HG03439 (cell line): ENCODE results near the gene WWOX.

ENCODE experiments used
- ATAC-seq: cut with Tn5 transposase; IDR thresholded peaks from one replicate; pipeline ENCODE4 v1.9.1; 2021; ENCODE audit warnings: mild to moderate bottlenecking, moderate library complexity; ENCODE audit not compliant: unreplicated experiment

Gene WWOX

GRCh38 chr16:78635807-78636206 lies 536.4 kb downstream of the WWOX start:
- ATAC-seq = no peak

GRCh38 chr16:78638371-78638770 lies 538.9 kb downstream of the WWOX start:
- no peak for ATAC-seq

- ATAC-seq = no peak
These were observed 540.3 kb downstream of the WWOX start for GRCh38 chr16:78639775-78640174.

GRCh38 chr16:78640886-78641285 lies 541.4 kb downstream of the WWOX start:
- no peak for ATAC-seq

- no peak for ATAC-seq
These were observed 542.0 kb downstream of the WWOX start for GRCh38 chr16:78641433-78641832.

GRCh38 chr16:78642621-78643285 lies 543.3 kb downstream of the WWOX start:
- ATAC-seq = no peak

- no peak for ATAC-seq
These were observed 546.2 kb downstream of the WWOX start for GRCh38 chr16:78645657-78646056.

- no peak for ATAC-seq
These were observed 547.6 kb downstream of the WWOX start for GRCh38 chr16:78647019-78647418.

- ATAC-seq = no peak
These were observed 548.0 kb downstream of the WWOX start for GRCh38 chr16:78647491-78647890.

GRCh38 chr16:78648517-78648916 lies 549.1 kb downstream of the WWOX start:
- no peak for ATAC-seq

- ATAC-seq = no peak
These were observed 551.1 kb downstream of the WWOX start for GRCh38 chr16:78650339-78651074.

- ATAC-seq = no peak
These were observed 555.5 kb downstream of the WWOX start for GRCh38 chr16:78654929-78655328.

GRCh38 chr16:78655331-78656113 lies 556.1 kb downstream of the WWOX start:
- ATAC-seq = no peak

- no peak for ATAC-seq
These were observed 557.4 kb downstream of the WWOX start for GRCh38 chr16:78656887-78657286.

GRCh38 chr16:78659216-78659615 lies 559.8 kb downstream of the WWOX start:
- no peak for ATAC-seq

GRCh38 chr16:78659668-78660217 lies 560.3 kb downstream of the WWOX start:
- ATAC-seq = no peak

GRCh38 chr16:78660795-78661194 lies 561.3 kb downstream of the WWOX start:
- ATAC-seq = no peak

GRCh38 chr16:78663690-78664089 lies 564.2 kb downstream of the WWOX start:
- no peak for ATAC-seq

- no peak for ATAC-seq
These were observed 565.6 kb downstream of the WWOX start for GRCh38 chr16:78664811-78665772.

GRCh38 chr16:78666318-78666717 lies 566.9 kb downstream of the WWOX start:
- no peak for ATAC-seq
